ENCODE measurements around the gene UBL7.

- TF ChIP-seq CTCF (conservative IDR thresholded peaks at IDR 0.05) (no peak), ZFX (IDR thresholded peaks at IDR 0.05) (no peak)
Observed at GRCh38 chr15:74396445-74397238, 64.3 kb downstream of the UBL7 start.
